Testis (tissue), 2 donors: Measurements from ENCODE around the gene TNFAIP1.

Source experiments
- CTCF ChIP-seq, 3 experiments: fragments of 450-650 bp in 2 of 3; fragments of 200-600 bp in 1 of 3; sonication (generic) in 1 of 3; IDR thresholded peaks; one replicate each; pipeline ENCODE4 v1.5.1; 2016 to 2019; ENCODE audit warnings: antibody characterized with exemption in 3 of 3, mild to moderate bottlenecking in 2 of 3, moderate library complexity in 1 of 3
- POLR2A ChIP-seq: fragments of 450-650 bp; IDR thresholded peaks from one replicate; pipeline ENCODE4 v1.6.1; 2017; ENCODE audit warnings: antibody characterized with exemption, mild to moderate bottlenecking, moderate library complexity

DNA sequence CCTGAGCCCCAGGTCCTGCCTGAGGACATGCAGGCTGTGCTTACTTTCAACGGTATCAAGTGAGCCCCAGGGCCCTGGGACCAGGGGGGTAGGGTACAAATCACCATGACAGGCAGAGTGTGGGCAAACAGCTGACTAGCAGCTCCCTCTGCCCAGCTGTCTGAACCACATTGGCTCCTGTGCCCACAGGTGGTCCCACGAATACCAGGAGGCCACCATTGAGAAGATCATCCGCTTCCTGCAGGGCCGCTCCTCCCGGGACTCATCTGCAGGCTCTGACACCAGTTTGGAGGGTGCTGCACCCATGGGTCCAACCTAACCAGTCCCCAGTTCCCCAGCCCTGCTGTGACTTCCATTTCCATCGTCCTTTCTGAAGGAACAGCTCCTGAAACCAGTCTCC is 60.4 kb downstream of the TNFAIP1 start:
- TF ChIP-seq POLR2A, result no peak
- TF ChIP-seq CTCF (IDR thresholded peaks at IDR 0.05), result no peak
